MCF 10A (cell line): Measurements from ENCODE around the gene ABHD12. TPM values are rescaled to one million over a fixed set of nuclear protein-coding genes. Genes with fewer than 3 reads are reported as not detected.

Source experiments
- BruUV-seq: library from RNA; stranded (reverse); fragments of 400-500 nt; replicated peaks from 2 replicates; lab custom pipeline; 2021; lab: Mats Ljungman, UMichigan
- CTCF ChIA-PET: fragments of 300-600 bp; sonication (Branson Sonifier 250); formaldehyde crosslinking; extraction: SDS; loops from one replicate; lab custom pipeline; 2021; ENCODE audit warnings: antibody characterized with exemption, inconsistent platforms; lab: Yijun Ruan, JAX
- POLR2A ChIA-PET: fragments of 300-600, 350-650 bp; sonication (Branson Sonifier 250); formaldehyde crosslinking; extraction: SDS; loops from one replicate; lab custom pipeline; 2020; ENCODE audit warnings: antibody characterized with exemption, inconsistent platforms; lab: Yijun Ruan, JAX
- DNase-seq: peaks from one replicate; pipeline ENCODE4 v3.0.0-alpha.2; 2018; ENCODE audit not compliant: unreplicated experiment
- H3K27ac Mint-ChIP-seq: one replicate; pipeline ENCODE4 v1.8.0; 2022; ENCODE audit warnings: mild to moderate bottlenecking, low read depth, mixed read lengths; ENCODE audit not compliant: unreplicated experiment
- H3K27me3 Mint-ChIP-seq: one replicate; pipeline ENCODE4 v1.8.0; 2022; ENCODE audit warnings: mixed read lengths; ENCODE audit not compliant: insufficient read depth, unreplicated experiment
- H3K36me3 Mint-ChIP-seq: one replicate; pipeline ENCODE4 v1.8.0; 2022; ENCODE audit warnings: mild to moderate bottlenecking, moderate library complexity, mixed read lengths; ENCODE audit not compliant: insufficient read depth, unreplicated experiment
- H3K4me1 Mint-ChIP-seq: one replicate; pipeline ENCODE4 v1.8.0; 2022; ENCODE audit warnings: mixed read lengths; ENCODE audit not compliant: insufficient read depth, unreplicated experiment
- H3K4me3 Mint-ChIP-seq: one replicate; pipeline ENCODE4 v1.8.0; 2022; ENCODE audit warnings: mild to moderate bottlenecking, moderate library complexity, mixed read lengths; ENCODE audit not compliant: unreplicated experiment
- H3K9me3 Mint-ChIP-seq: one replicate; pipeline ENCODE4 v1.8.0; 2022; ENCODE audit warnings: mixed read lengths; ENCODE audit not compliant: unreplicated experiment
- CTCF ChIP-seq: fragments of 200-600 bp; IDR thresholded peaks from one replicate; pipeline ENCODE4 v1.8.0; 2022; ENCODE audit warnings: antibody characterized with exemption, mild to moderate bottlenecking; ENCODE audit not compliant: unreplicated experiment
- intact Hi-C: fragments of 100-400 bp; cut with micrococcal nuclease; formaldehyde crosslinking; loops from 2 replicates; pipeline ENCODE4 v1.14.1; 2022
- total RNA-seq: library from RNA; stranded (reverse); gene quantifications from 2 replicates; pipeline ENCODE4 v1.2.3, GENCODE V29; 2022

ABHD12 gene
- total RNA-seq, 1 experiment from 2014 or later: 18.6 TPM

- Mint-ChIP-seq H3K27ac (peak overlapping the region; percentile 54), H3K9me3 (no peaks in the 10 kb centered on the region), H3K36me3 (peaks cover 100% of the 10 kb centered on the region), H3K4me1 (peaks cover 9% of the 10 kb centered on the region), H3K4me3 (no peak overlapping the region), H3K27me3 (no peaks in the 10 kb centered on the region)
- BruUV-seq: no TSS peak
- ChIA-PET CTCF (interaction anchor here (1.7 to 2.0 kb wide), 2 partner anchors 11 to 13 kb away, joined by 6 to 8 read pairs; no protein-coding TSS in a partner anchor), POLR2A (interaction anchor here (1.8 kb wide), 2 partner anchors 10 to 12 kb away, joined by 6 to 9 read pairs; no protein-coding TSS in a partner anchor)
- no peak for TF ChIP-seq CTCF
- intact Hi-C loops: no loop called here
- DNase-seq: no peak
Measured at GRCh38 chr20:25283221-25283951, 107.2 kb downstream of the ABHD12 start.

GRCh38 chr20:25282796-25283195 is 107.8 kb downstream of the ABHD12 start:
- Mint-ChIP-seq H3K9me3 (no peaks in the 10 kb centered on the region), H3K27me3 (no peaks in the 10 kb centered on the region), H3K4me3 (peak overlapping the region; percentile 21), H3K36me3 (peaks cover 100% of the 10 kb centered on the region), H3K4me1 (peaks cover 9% of the 10 kb centered on the region), H3K27ac (peak overlapping the region; percentile 54)
- ChIA-PET POLR2A (interaction anchor here (1.6 kb wide), 1 partner anchor 35 kb away, joined by 5 read pairs; the partner anchor contains the start of gene PYGB), CTCF (interaction anchor here (1.4 to 2.0 kb wide), 2 partner anchors 11 to 116 kb away, joined by 5 to 6 read pairs; no protein-coding TSS in a partner anchor)
- no peak for TF ChIP-seq CTCF
- no TSS peak for BruUV-seq
- intact Hi-C loops: no loop called here
- no peak for DNase-seq

- H3K27ac Mint-ChIP-seq: peak overlapping the region; percentile 54
Measured at GRCh38 chr20:25282034-25282781, 108.4 kb downstream of the ABHD12 start.

More at GRCh38 chr20:25282034-25282781, 108.4 kb downstream of the ABHD12 start:
- Mint-ChIP-seq H3K9me3 (no peaks in the 10 kb centered on the region), H3K36me3 (peaks cover 100% of the 10 kb centered on the region), H3K4me3 (peak overlapping the region; percentile 21), H3K27me3 (no peaks in the 10 kb centered on the region), H3K4me1 (peaks cover 14% of the 10 kb centered on the region)
- POLR2A ChIA-PET: interaction anchor here (0.8 to 1.6 kb wide), 4 partner anchors 8 to 86 kb away, joined by 3 to 7 read pairs (median 4); partner anchors contain the start of gene PYGB
- no peak for DNase-seq
- no TSS peak for BruUV-seq
- TF ChIP-seq CTCF: no peak
- CTCF ChIA-PET: interaction anchor here (0.6 to 1.4 kb wide), 5 partner anchors 10 to 117 kb away, joined by 3 to 5 read pairs (median 3); no protein-coding TSS in a partner anchor
- intact Hi-C loops: no loop called here
